Osteocyte (in vitro differentiated cells): ENCODE data around the gene ZNF579. TPM values are rescaled to one million over a fixed set of nuclear protein-coding genes. Genes with fewer than 3 reads are reported as not detected.

Experiments used
- DNase-seq: peaks from one replicate; pipeline ENCODE4 v3.0.0; 2021; ENCODE audit warnings: mixed read lengths; ENCODE audit not compliant: unreplicated experiment; ENCODE audit errors: extremely low spot score
- H3K27ac Mint-ChIP-seq: one replicate; pipeline ENCODE4 v1.8.0; 2021; ENCODE audit warnings: mild to moderate bottlenecking, mixed read lengths; ENCODE audit not compliant: unreplicated experiment
- H3K27me3 Mint-ChIP-seq: one replicate; pipeline ENCODE4 v1.8.0; 2021; ENCODE audit warnings: mixed read lengths; ENCODE audit not compliant: unreplicated experiment
- H3K36me3 Mint-ChIP-seq: one replicate; pipeline ENCODE4 v1.8.0; 2021; ENCODE audit warnings: mixed read lengths; ENCODE audit not compliant: unreplicated experiment
- H3K4me1 Mint-ChIP-seq: one replicate; pipeline ENCODE4 v1.8.0; 2021; ENCODE audit warnings: mixed read lengths; ENCODE audit not compliant: unreplicated experiment
- H3K4me3 Mint-ChIP-seq: one replicate; pipeline ENCODE4 v1.8.0; 2021; ENCODE audit warnings: mild to moderate bottlenecking, moderate library complexity, mixed read lengths; ENCODE audit not compliant: unreplicated experiment
- H3K9me3 Mint-ChIP-seq: one replicate; pipeline ENCODE4 v1.8.0; 2021; ENCODE audit warnings: mixed read lengths; ENCODE audit not compliant: unreplicated experiment
- CTCF ChIP-seq: fragments of 200-600 bp; sonication (generic); IDR thresholded peaks from 2 replicates; pipeline ENCODE4 v1.5.0; 2021; ENCODE audit warnings: antibody characterized with exemption, mild to moderate bottlenecking, moderate library complexity
- total RNA-seq: library from RNA; stranded (reverse); gene quantifications from 2 replicates; pipeline ENCODE4 v1.2.1, GENCODE V29; 2021

Gene ZNF579
- total RNA-seq, 1 donor from 2014 or later = 29.2 TPM

- H3K9me3 Mint-ChIP-seq = no peaks in the 10 kb centered on the region
Observed at GRCh38 chr19:55563261-55563690, 17.4 kb downstream of the ZNF579 start.

GRCh38 chr19:55559684-55560083 is 21.0 kb downstream of the ZNF579 start:
- no peak for DNase-seq
- no peak overlapping the region for H3K4me3 Mint-ChIP-seq
- TF ChIP-seq CTCF = no peak
- no peak overlapping the region for H3K27ac Mint-ChIP-seq
- no peaks in the 10 kb centered on the region for H3K4me1 Mint-ChIP-seq
- H3K9me3 Mint-ChIP-seq = no peaks in the 10 kb centered on the region
- H3K36me3 Mint-ChIP-seq = no peaks in the 10 kb centered on the region
- peaks cover under 1% of the 10 kb centered on the region for H3K27me3 Mint-ChIP-seq

More at GRCh38 chr19:55563261-55563690, 17.4 kb downstream of the ZNF579 start:
- Mint-ChIP-seq H3K4me3 (no peak overlapping the region), H3K36me3 (no peaks in the 10 kb centered on the region), H3K27me3 (peaks cover 9% of the 10 kb centered on the region), H3K27ac (no peak overlapping the region), H3K4me1 (no peaks in the 10 kb centered on the region)
- no peak for DNase-seq
- TF ChIP-seq CTCF = no peak

- DNase-seq = no peak
- H3K27me3 Mint-ChIP-seq = no peaks in the 10 kb centered on the region
- H3K36me3 Mint-ChIP-seq = no peaks in the 10 kb centered on the region
- H3K27ac Mint-ChIP-seq = no peak overlapping the region
- TF ChIP-seq CTCF = no peak
- no peaks in the 10 kb centered on the region for H3K9me3 Mint-ChIP-seq
- H3K4me1 Mint-ChIP-seq = peaks cover 31% of the 10 kb centered on the region
- H3K4me3 Mint-ChIP-seq = no peak overlapping the region
Observed at GRCh38 chr19:55554741-55555152, 25.9 kb downstream of the ZNF579 start.

- Mint-ChIP-seq H3K4me3 (no peak overlapping the region), H3K27ac (no peak overlapping the region), H3K9me3 (no peaks in the 10 kb centered on the region), H3K36me3 (no peaks in the 10 kb centered on the region), H3K27me3 (no peaks in the 10 kb centered on the region), H3K4me1 (peaks cover 35% of the 10 kb centered on the region)
- TF ChIP-seq CTCF = no peak
- DNase-seq = no peak
Observed at GRCh38 chr19:55554302-55554701, 26.3 kb downstream of the ZNF579 start.

- H3K4me3 Mint-ChIP-seq = no peak overlapping the region
- peaks cover 41% of the 10 kb centered on the region for H3K4me1 Mint-ChIP-seq
- DNase-seq = no peak
- H3K36me3 Mint-ChIP-seq = no peaks in the 10 kb centered on the region
- peak overlapping the region; percentile 92 for H3K27ac Mint-ChIP-seq
- no peaks in the 10 kb centered on the region for H3K9me3 Mint-ChIP-seq
- TF ChIP-seq CTCF = no peak
- H3K27me3 Mint-ChIP-seq = no peaks in the 10 kb centered on the region
Observed at GRCh38 chr19:55553217-55554182, 27.1 kb downstream of the ZNF579 start.
